Trophoblast cell (in vitro differentiated cells and primary cell): ENCODE data around the gene KCNH8.

Experiments used
- DNase-seq, 2 donors: peaks; one replicate each; pipeline ENCODE4 v3.0.0-alpha.2; 2016
- H2AFZ ChIP-seq: 2 replicates; pipeline ENCODE4 v1.6.1; 2013; ENCODE audit warnings: low read length, moderate library complexity, mild to moderate bottlenecking; ENCODE audit not compliant: insufficient read depth, poor library complexity
- H2AK5ac ChIP-seq: 2 replicates; pipeline ENCODE4 v1.6.1; 2013; ENCODE audit warnings: mild to moderate bottlenecking, low read length
- H2BK120ac ChIP-seq: 2 replicates; pipeline ENCODE4 v1.6.1; 2013; ENCODE audit warnings: low read length, mild to moderate bottlenecking, moderate library complexity; ENCODE audit not compliant: insufficient read depth, poor library complexity
- H2BK12ac ChIP-seq: 2 replicates; pipeline ENCODE4 v1.6.1; 2013; ENCODE audit warnings: mild to moderate bottlenecking, low read length, moderate library complexity
- H2BK5ac ChIP-seq: 2 replicates; pipeline ENCODE4 v1.6.1; 2013; ENCODE audit warnings: low read length, low read depth, moderate library complexity, mild to moderate bottlenecking; ENCODE audit not compliant: poor library complexity
- H3K14ac ChIP-seq: 2 replicates; pipeline ENCODE4 v1.6.1; 2013; ENCODE audit warnings: mild to moderate bottlenecking, low read length
- H3K18ac ChIP-seq: 2 replicates; pipeline ENCODE4 v1.6.1; 2013; ENCODE audit warnings: mild to moderate bottlenecking, low read length
- H3K23ac ChIP-seq: 2 replicates; pipeline ENCODE4 v1.6.1; 2013; ENCODE audit warnings: low read length
- H3K27ac ChIP-seq: 2 replicates; pipeline ENCODE4 v1.5.1; 2013; ENCODE audit warnings: low read depth, mild to moderate bottlenecking, inconsistent platforms, low read length, moderate library complexity
- H3K27me3 ChIP-seq: 2 replicates; pipeline ENCODE4 v1.6.1; 2013; ENCODE audit warnings: inconsistent platforms, mild to moderate bottlenecking, low read length, moderate library complexity; ENCODE audit not compliant: insufficient read depth
- H3K36me3 ChIP-seq, 2 experiments: 1 replicate in 1 of 2; 2 replicates in 1 of 2; pipeline ENCODE4 v1.6.1; 2013; ENCODE audit warnings: low read length in 2 of 2, mild to moderate bottlenecking in 2 of 2, moderate library complexity in 1 of 2; ENCODE audit not compliant: insufficient read depth in 2 of 2, control insufficient read depth in 1 of 2
- H3K4ac ChIP-seq: 2 replicates; pipeline ENCODE4 v1.6.1; 2013; ENCODE audit warnings: low read depth, mild to moderate bottlenecking, low read length, moderate library complexity
- H3K4me1 ChIP-seq, 2 experiments: 1 replicate in 1 of 2; 2 replicates in 1 of 2; pipeline ENCODE4 v1.6.1; 2013; ENCODE audit warnings: low read length in 2 of 2, mild to moderate bottlenecking in 2 of 2, moderate library complexity in 1 of 2; ENCODE audit not compliant: insufficient read depth in 2 of 2, control insufficient read depth in 1 of 2
- H3K4me2 ChIP-seq: 2 replicates; pipeline ENCODE4 v1.6.1; 2013; ENCODE audit warnings: inconsistent platforms, mild to moderate bottlenecking, low read length, moderate library complexity
- H3K4me3 ChIP-seq: 2 replicates; pipeline ENCODE4 v1.5.1; 2013; ENCODE audit warnings: mild to moderate bottlenecking, low read depth, low read length, inconsistent platforms
- H3K79me1 ChIP-seq: one replicate; pipeline ENCODE4 v1.6.1; 2013; ENCODE audit warnings: low read length
- H3K79me2 ChIP-seq: 2 replicates; pipeline ENCODE4 v1.6.1; 2013; ENCODE audit warnings: low read length, mild to moderate bottlenecking; ENCODE audit not compliant: control insufficient read depth, insufficient read depth, poor library complexity
- H3K9ac ChIP-seq: 2 replicates; pipeline ENCODE4 v1.6.1; 2013; ENCODE audit warnings: mild to moderate bottlenecking, low read length
- H3K9me3 ChIP-seq: 2 replicates; pipeline ENCODE4 v1.6.1; 2013; ENCODE audit warnings: low read depth, mild to moderate bottlenecking, control low read depth, inconsistent platforms, low read length; ENCODE audit not compliant: insufficient read depth
- H4K12ac ChIP-seq: 2 replicates; pipeline ENCODE4 v1.6.1; 2013; ENCODE audit warnings: low read depth, mild to moderate bottlenecking, low read length, moderate library complexity
- H4K8ac ChIP-seq: 2 replicates; pipeline ENCODE4 v1.6.1; 2013; ENCODE audit warnings: low read depth, mild to moderate bottlenecking, low read length, moderate library complexity
- H4K91ac ChIP-seq: one replicate; pipeline ENCODE4 v1.6.1; 2013; ENCODE audit warnings: low read depth, mild to moderate bottlenecking, low read length, moderate library complexity
- WGBS: extraction: QIAGEN DNeasy Blood & Tissue Kit; methylation state at CpG from one replicate; pipeline ENCODE4 v1.1.7; 2013; ENCODE audit warnings: missing lambda C conversion rate; ENCODE audit not compliant: insufficient read length, insufficient coverage; ENCODE audit errors: extremely low coverage; 5-methylcytosine and 5-hydroxymethylcytosine counted together

The KCNH8 gene

DNA sequence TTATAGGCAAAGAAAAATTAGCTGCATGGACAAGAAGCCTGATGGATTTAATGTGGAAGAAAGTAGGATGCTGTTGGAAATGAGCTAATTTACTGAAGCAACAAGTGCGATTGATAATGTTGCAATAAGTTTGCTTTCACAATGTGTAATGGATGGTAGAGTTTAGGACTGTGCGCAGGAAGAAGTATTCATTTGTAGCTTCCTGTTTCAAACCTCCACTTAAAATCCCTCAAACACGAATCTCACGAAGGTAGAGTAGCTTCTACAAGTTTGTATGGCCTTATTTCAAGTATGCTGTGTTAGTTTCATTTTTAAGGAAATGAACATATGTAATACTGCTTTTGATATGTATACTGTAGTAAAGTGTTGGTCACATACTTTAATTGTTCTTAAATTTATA, 42.3 kb downstream of the KCNH8 start:
- H3K14ac ChIP-seq: no peak overlapping the region
- H3K23ac ChIP-seq: no peak overlapping the region
- no peaks in the 10 kb centered on the region for H3K79me1 ChIP-seq
- H3K4me2 ChIP-seq: no peak overlapping the region
- H2BK120ac ChIP-seq: no peak overlapping the region
- no peak overlapping the region for H3K9ac ChIP-seq
- H3K4me3 ChIP-seq: no peak overlapping the region
- no peak overlapping the region for H4K12ac ChIP-seq
- no peak overlapping the region for H3K18ac ChIP-seq
- whole genome bisulfite sequencing: no CpG with 5 or more reads among the region's 4 CpGs
- no peak overlapping the region for H3K27ac ChIP-seq
- no peak overlapping the region for H2BK12ac ChIP-seq
- no peak overlapping the region for H4K91ac ChIP-seq
- H3K4ac ChIP-seq: no peak overlapping the region
- no peaks in the 10 kb centered on the region for H3K36me3 ChIP-seq
- H4K8ac ChIP-seq: no peak overlapping the region
- H2AFZ ChIP-seq: no peak overlapping the region
- no peak for DNase-seq
- no peak overlapping the region for H2AK5ac ChIP-seq
- H3K4me1 ChIP-seq: no peaks in the 10 kb centered on the region
- H3K27me3 ChIP-seq: no peaks in the 10 kb centered on the region
- no peak overlapping the region for H2BK5ac ChIP-seq
- no peaks in the 10 kb centered on the region for H3K9me3 ChIP-seq
- H3K79me2 ChIP-seq: no peaks in the 10 kb centered on the region

DNA sequence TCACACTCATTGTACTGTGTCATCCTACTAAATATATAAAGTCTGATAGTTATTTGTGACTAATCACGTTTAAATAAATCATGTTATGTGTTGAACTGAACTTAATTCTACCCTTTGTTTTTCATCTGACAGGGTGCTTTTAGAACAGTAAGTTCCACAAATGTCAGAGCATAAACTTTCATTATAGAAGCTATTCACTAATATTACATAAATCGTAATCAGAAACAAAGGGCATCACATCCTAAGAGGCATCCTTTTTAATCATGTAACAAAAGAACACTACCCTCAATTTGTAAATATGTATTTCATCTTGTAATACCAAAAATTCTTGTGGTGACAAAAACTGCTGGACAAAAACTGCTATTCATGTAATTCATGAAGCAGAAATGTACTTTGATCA, 50.8 kb downstream of the KCNH8 start:
- Histone ChIP-seq H3K9ac (no peak overlapping the region), H3K4ac (no peak overlapping the region), H4K8ac (no peak overlapping the region), H3K14ac (no peak overlapping the region), H3K36me3 (no peaks in the 10 kb centered on the region), H2BK120ac (no peak overlapping the region), H2AFZ (no peak overlapping the region), H3K4me1 (no peaks in the 10 kb centered on the region), H2AK5ac (no peak overlapping the region), H4K12ac (no peak overlapping the region), H3K18ac (no peak overlapping the region), H3K4me3 (no peak overlapping the region), H3K27ac (no peak overlapping the region), H3K4me2 (no peak overlapping the region), H4K91ac (no peak overlapping the region), H2BK12ac (no peak overlapping the region), H3K79me1 (no peaks in the 10 kb centered on the region), H3K27me3 (no peaks in the 10 kb centered on the region), H3K23ac (no peak overlapping the region), H3K79me2 (no peaks in the 10 kb centered on the region), H2BK5ac (no peak overlapping the region), H3K9me3 (no peaks in the 10 kb centered on the region)
- DNase-seq: no peak
- no CpG with 5 or more reads among the region's 2 CpGs for WGBS

DNA sequence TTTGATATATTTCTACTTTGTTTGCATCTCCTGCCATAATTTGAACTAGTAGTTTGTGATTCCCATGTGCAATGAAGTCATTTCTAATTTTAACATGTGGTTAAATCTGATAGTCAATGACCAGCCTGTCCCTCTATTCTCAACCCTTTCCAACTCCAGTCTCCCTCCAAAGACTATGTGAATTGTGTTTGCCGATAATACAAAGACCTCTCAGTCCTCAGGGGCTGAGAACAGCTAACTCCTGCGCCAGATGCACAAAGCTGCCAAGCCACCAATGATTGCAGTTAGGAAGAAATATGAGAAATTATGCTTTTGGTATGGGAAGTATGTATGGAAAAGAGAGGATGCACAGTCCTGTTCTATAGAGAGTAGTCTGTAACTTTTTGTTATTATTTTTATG, 54.0 kb downstream of the KCNH8 start:
- DNase-seq: no peak
- Histone ChIP-seq H2BK120ac (no peak overlapping the region), H3K36me3 (no peaks in the 10 kb centered on the region), H2AFZ (no peak overlapping the region), H3K4me3 (no peak overlapping the region), H2AK5ac (no peak overlapping the region), H3K18ac (no peak overlapping the region), H2BK12ac (no peak overlapping the region), H3K4me2 (no peak overlapping the region), H4K8ac (no peak overlapping the region), H3K9me3 (no peaks in the 10 kb centered on the region), H3K27ac (no peak overlapping the region), H3K27me3 (no peaks in the 10 kb centered on the region), H3K9ac (no peak overlapping the region), H3K23ac (no peak overlapping the region), H3K4me1 (no peaks in the 10 kb centered on the region), H3K79me1 (no peaks in the 10 kb centered on the region), H4K12ac (no peak overlapping the region), H3K14ac (no peak overlapping the region), H4K91ac (no peak overlapping the region), H2BK5ac (no peak overlapping the region), H3K4ac (no peak overlapping the region), H3K79me2 (no peaks in the 10 kb centered on the region)
- no CpG with 5 or more reads among the region's 2 CpGs for WGBS

DNA sequence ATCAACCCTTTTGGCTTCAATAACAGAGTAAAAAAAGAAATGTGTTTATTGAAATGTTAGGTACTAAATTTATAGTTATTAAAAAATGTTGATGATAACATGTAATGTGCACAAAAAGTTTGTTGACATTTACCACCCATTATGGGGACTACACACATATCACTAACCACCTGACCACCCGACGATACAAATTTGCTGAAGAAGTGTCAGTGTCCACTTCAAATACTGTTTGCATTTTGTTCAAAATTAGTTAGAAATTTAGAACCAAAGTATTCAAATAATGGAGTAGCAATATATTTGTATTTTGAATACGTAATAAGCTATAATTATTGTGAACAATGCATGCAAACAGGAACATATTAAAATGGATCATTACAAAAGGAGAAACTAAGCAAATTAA, 54.4 kb downstream of the KCNH8 start:
- Histone ChIP-seq H3K4ac (no peak overlapping the region), H4K8ac (no peak overlapping the region), H2AK5ac (no peak overlapping the region), H4K91ac (no peak overlapping the region), H3K9ac (no peak overlapping the region), H3K4me1 (no peaks in the 10 kb centered on the region), H2BK12ac (no peak overlapping the region), H2BK120ac (no peak overlapping the region), H3K79me1 (no peaks in the 10 kb centered on the region), H3K79me2 (no peaks in the 10 kb centered on the region), H3K4me3 (no peak overlapping the region), H3K9me3 (no peaks in the 10 kb centered on the region), H2BK5ac (no peak overlapping the region), H3K27me3 (no peaks in the 10 kb centered on the region), H3K14ac (no peak overlapping the region), H2AFZ (no peak overlapping the region), H3K4me2 (no peak overlapping the region), H3K23ac (no peak overlapping the region), H3K18ac (no peak overlapping the region), H4K12ac (no peak overlapping the region), H3K36me3 (no peaks in the 10 kb centered on the region), H3K27ac (no peak overlapping the region)
- DNase-seq: no peak
- whole genome bisulfite sequencing: no CpG with 5 or more reads among the region's 3 CpGs
